ENCODE measurements around the gene SORCS2. TPM values are rescaled to one million over a fixed set of nuclear protein-coding genes. Genes with fewer than 3 reads are reported as not detected.

SORCS2 gene
- total RNA-seq, 1 experiment from 2014 or later, result 0.15 TPM

DNA sequence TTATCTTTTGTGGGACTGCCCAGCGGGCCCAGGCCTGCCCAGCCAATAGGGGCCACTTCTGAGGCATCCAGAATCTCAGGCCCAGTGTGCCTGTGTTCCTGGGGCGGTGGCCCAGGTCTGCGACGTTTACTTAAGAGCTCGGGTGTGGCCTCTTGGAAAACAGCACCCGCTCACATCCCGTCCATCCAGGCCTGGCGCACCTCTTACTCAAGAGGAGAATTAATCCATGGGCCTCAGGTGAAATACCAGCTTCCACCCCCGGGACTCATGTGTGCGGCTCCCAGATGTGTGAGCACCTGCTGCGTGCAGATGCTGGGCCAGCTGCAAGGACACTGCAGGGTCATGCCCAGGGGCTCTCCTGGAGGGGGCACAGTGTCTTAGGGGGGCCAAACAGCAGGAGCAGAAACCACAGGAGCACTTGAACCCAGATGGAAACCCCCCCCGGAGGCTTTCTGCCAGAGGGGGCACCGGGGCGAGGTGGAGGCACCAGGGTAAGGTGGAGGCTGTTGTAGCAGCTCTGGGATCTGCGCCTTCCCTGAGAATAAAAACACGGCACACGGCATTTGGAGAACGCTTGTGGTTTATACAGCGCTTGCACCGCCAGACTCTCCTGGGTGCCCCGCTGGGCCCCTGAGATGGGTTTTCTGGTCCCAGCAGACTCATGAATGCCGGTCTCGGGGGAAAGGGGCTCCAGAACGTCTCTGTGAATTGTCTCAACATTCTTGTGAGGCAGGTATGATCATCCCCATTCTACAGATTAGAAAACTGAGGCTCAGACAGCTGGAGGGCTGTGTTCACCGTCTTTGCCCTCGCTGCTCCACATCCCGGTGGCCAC is 239.6 kb downstream of the SORCS2 start:
- no peaks in the 10 kb centered on the region for H3K9me3 ChIP-seq (ENCODE audit: control insufficient read depth, insufficient read depth, low read depth, low read length)
- BruUV-seq (replicated peaks), result no TSS peak
- no peak for ATAC-seq
- ChIA-PET CTCF (no interaction called here), POLR2A (no interaction called here)
- intact Hi-C loops (cut with micrococcal nuclease; ENCODE audit: unreplicated experiment), result no loop called here
- H3K27ac ChIP-seq (ENCODE audit: low read length), result no peak overlapping the region
- in situ Hi-C loops (cut with HindIII; ENCODE audit: low pct_unique_long_range_greater_than_20kb, low sequenced_read_pairs), result no loop called here
- H3K27me3 ChIP-seq (ENCODE audit: control insufficient read depth, insufficient read depth, low read length), result no peaks in the 10 kb centered on the region
- no peaks in the 10 kb centered on the region for H3K36me3 ChIP-seq (ENCODE audit: control insufficient read depth, insufficient read depth, low read length)
- H3K4me3 ChIP-seq (ENCODE audit: low read depth in 2 of 2, low read length in 2 of 2), result no peak overlapping the region
- H3K4me1 ChIP-seq (ENCODE audit: control insufficient read depth, insufficient read depth, low read length), result no peaks in the 10 kb centered on the region; the same call in 1 of the 2 replicates
- TF ChIP-seq POLR2AphosphoS5 (IDR thresholded peaks at IDR 0.05; ENCODE audit: low read depth, low read length) (no peak), SIN3A (IDR thresholded peaks at IDR 0.05; ENCODE audit: borderline replicate concordance, insufficient read depth, low read depth, low read length) (no peak)
- TF ChIP-seq, protein P1, sequence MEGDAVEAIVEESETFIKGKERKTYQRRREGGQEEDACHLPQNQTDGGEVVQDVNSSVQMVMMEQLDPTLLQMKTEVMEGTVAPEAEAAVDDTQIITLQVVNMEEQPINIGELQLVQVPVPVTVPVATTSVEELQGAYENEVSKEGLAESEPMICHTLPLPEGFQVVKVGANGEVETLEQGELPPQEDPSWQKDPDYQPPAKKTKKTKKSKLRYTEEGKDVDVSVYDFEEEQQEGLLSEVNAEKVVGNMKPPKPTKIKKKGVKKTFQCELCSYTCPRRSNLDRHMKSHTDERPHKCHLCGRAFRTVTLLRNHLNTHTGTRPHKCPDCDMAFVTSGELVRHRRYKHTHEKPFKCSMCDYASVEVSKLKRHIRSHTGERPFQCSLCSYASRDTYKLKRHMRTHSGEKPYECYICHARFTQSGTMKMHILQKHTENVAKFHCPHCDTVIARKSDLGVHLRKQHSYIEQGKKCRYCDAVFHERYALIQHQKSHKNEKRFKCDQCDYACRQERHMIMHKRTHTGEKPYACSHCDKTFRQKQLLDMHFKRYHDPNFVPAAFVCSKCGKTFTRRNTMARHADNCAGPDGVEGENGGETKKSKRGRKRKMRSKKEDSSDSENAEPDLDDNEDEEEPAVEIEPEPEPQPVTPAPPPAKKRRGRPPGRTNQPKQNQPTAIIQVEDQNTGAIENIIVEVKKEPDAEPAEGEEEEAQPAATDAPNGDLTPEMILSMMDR (IDR thresholded peaks at IDR 0.05), result no peak
- no peak for DNase-seq (ENCODE audit: low read depth, low spot score)

DNA sequence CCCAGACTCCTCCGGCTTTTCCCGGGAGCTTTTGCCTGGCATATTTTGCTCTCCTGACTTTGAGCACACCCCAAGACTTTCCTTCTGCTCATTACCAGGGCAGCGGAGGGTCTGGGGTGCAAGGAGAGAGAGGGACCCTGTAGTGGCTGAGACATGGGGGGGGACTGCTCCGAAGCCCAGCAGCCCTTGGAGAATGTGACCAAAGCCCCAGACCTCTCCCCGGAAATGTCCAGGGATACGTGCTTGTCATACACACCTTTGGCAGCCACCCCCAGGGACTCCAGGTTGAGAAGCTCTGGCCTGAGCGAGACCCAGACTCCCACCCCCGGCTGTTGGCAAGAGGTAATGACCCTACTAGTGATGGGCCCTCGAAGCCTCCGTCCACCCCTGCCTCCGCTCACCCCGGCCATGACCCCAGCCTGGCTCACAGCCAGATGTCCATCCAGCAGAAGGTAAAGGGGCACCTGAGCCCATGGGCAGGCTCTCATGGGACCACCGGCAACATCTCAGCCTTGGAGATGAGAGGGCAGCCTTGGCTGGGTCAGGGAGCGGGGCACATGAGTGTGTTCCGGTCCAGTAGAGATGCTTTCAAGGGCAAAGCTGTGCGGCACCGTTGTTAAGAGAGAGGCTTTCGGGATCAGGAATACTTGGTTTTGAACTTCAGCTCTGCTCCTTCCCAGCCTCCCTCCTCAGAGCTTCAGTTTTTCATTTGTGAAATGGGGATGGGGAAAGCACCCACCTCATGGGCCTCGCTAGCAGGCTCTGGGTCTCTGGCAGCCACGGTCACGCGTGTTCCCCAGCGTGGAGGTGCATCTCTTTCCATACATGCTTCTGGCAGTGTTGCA is 240.4 kb downstream of the SORCS2 start:
- BruUV-seq (replicated peaks), result no TSS peak
- TF ChIP-seq TCF7L2 (IDR thresholded peaks at IDR 0.05; ENCODE audit: low read depth, low read length) (no peak), POLR2AphosphoS5 (IDR thresholded peaks at IDR 0.05; ENCODE audit: low read depth, low read length) (no peak), SIN3A (IDR thresholded peaks at IDR 0.05; ENCODE audit: borderline replicate concordance, insufficient read depth, low read depth, low read length) (no peak)
- TF ChIP-seq, protein P2, sequence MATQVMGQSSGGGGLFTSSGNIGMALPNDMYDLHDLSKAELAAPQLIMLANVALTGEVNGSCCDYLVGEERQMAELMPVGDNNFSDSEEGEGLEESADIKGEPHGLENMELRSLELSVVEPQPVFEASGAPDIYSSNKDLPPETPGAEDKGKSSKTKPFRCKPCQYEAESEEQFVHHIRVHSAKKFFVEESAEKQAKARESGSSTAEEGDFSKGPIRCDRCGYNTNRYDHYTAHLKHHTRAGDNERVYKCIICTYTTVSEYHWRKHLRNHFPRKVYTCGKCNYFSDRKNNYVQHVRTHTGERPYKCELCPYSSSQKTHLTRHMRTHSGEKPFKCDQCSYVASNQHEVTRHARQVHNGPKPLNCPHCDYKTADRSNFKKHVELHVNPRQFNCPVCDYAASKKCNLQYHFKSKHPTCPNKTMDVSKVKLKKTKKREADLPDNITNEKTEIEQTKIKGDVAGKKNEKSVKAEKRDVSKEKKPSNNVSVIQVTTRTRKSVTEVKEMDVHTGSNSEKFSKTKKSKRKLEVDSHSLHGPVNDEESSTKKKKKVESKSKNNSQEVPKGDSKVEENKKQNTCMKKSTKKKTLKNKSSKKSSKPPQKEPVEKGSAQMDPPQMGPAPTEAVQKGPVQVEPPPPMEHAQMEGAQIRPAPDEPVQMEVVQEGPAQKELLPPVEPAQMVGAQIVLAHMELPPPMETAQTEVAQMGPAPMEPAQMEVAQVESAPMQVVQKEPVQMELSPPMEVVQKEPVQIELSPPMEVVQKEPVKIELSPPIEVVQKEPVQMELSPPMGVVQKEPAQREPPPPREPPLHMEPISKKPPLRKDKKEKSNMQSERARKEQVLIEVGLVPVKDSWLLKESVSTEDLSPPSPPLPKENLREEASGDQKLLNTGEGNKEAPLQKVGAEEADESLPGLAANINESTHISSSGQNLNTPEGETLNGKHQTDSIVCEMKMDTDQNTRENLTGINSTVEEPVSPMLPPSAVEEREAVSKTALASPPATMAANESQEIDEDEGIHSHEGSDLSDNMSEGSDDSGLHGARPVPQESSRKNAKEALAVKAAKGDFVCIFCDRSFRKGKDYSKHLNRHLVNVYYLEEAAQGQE (IDR thresholded peaks at IDR 0.05; ENCODE audit: insufficient read depth in 1 of 2, low read depth in 2 of 2, low read length in 1 of 2), result no peak
- TF ChIP-seq, protein P1 (IDR thresholded peaks at IDR 0.05), result no peak
- ATAC-seq, result no peak
- Histone ChIP-seq H3K9me3 (ENCODE audit: control insufficient read depth, insufficient read depth, low read depth, low read length) (no peaks in the 10 kb centered on the region), H3K36me3 (ENCODE audit: control insufficient read depth, insufficient read depth, low read length) (no peaks in the 10 kb centered on the region), H3K27me3 (ENCODE audit: control insufficient read depth, insufficient read depth, low read length) (no peaks in the 10 kb centered on the region), H3K4me1 (ENCODE audit: control insufficient read depth, insufficient read depth, low read length) (no peaks in the 10 kb centered on the region; the same call in 1 of the 2 replicates), H3K27ac (ENCODE audit: low read length) (no peak overlapping the region), H3K4me3 (ENCODE audit: low read depth in 2 of 2, low read length in 2 of 2) (no peak overlapping the region)
- CTCF ChIA-PET, result no interaction called here
- intact Hi-C loops (cut with micrococcal nuclease; ENCODE audit: unreplicated experiment), result no loop called here
- POLR2A ChIA-PET, result no interaction called here
- DNase-seq (ENCODE audit: low read depth, low spot score), result no peak
- in situ Hi-C loops (cut with HindIII; ENCODE audit: low pct_unique_long_range_greater_than_20kb, low sequenced_read_pairs), result no loop called here

Data from Panc1 (cell line).